Type B pancreatic cell (in vitro differentiated cells): Measurements from ENCODE around the gene IGHMBP2. TPM values are rescaled to one million over a fixed set of nuclear protein-coding genes. Genes with fewer than 3 reads are reported as not detected.
A peak's percentile ranks its signal among the peaks of the same experiment; 100 is the strongest.

Experiments used
- DNase-seq: peaks from one replicate; pipeline ENCODE4 v3.0.0; 2021; ENCODE audit warnings: mixed read lengths; ENCODE audit not compliant: unreplicated experiment; ENCODE audit errors: extremely low spot score
- H3K27ac Mint-ChIP-seq: 2 replicates; pipeline ENCODE4 v1.8.0; 2021; ENCODE audit warnings: mild to moderate bottlenecking, mixed read lengths
- H3K27me3 Mint-ChIP-seq: 2 replicates; pipeline ENCODE4 v1.8.0; 2021; ENCODE audit warnings: mixed read lengths
- H3K36me3 Mint-ChIP-seq: 2 replicates; pipeline ENCODE4 v1.8.0; 2021; ENCODE audit warnings: mixed read lengths
- H3K4me1 Mint-ChIP-seq: one replicate; pipeline ENCODE4 v1.8.0; 2021; ENCODE audit warnings: mixed read lengths; ENCODE audit not compliant: unreplicated experiment
- H3K4me3 Mint-ChIP-seq: 2 replicates; pipeline ENCODE4 v1.8.0; 2021; ENCODE audit warnings: mild to moderate bottlenecking, mixed read lengths
- H3K9me3 Mint-ChIP-seq: 2 replicates; pipeline ENCODE4 v1.8.0; 2021; ENCODE audit warnings: mixed read lengths
- CTCF ChIP-seq: fragments of 200-600 bp; sonication (generic); conservative IDR thresholded peaks from 2 replicates; pipeline ENCODE4 v1.5.0; 2021; ENCODE audit warnings: antibody characterized with exemption, mild to moderate bottlenecking
- total RNA-seq: library from RNA; stranded (reverse); gene quantifications from 2 replicates; pipeline ENCODE4 v1.2.1, GENCODE V29; 2021; ENCODE audit warnings: low replicate concordance

IGHMBP2 gene
- total RNA-seq, 1 donor from 2014 or later = 28.8 TPM

- no peak for DNase-seq
- Mint-ChIP-seq H3K36me3 (peaks cover 3% of the 10 kb centered on the region), H3K27ac (no peak overlapping the region), H3K9me3 (peaks cover 1% of the 10 kb centered on the region), H3K4me1 (peaks cover 34% of the 10 kb centered on the region), H3K27me3 (peaks cover 9% of the 10 kb centered on the region), H3K4me3 (peak overlapping the region; percentile 59)
- TF ChIP-seq CTCF = no peak
Measured at GRCh38 chr11:68868221-68868835, 35.4 kb upstream of the IGHMBP2 start.

GRCh38 chr11:68870470-68870869, 33.2 kb upstream of the IGHMBP2 start:
- no peak for TF ChIP-seq CTCF
- Mint-ChIP-seq H3K27ac (no peak overlapping the region), H3K4me1 (peaks cover 38% of the 10 kb centered on the region), H3K36me3 (no peaks in the 10 kb centered on the region), H3K4me3 (peak overlapping the region; percentile 89), H3K9me3 (no peaks in the 10 kb centered on the region), H3K27me3 (peaks cover 9% of the 10 kb centered on the region)
- DNase-seq = no peak

- H3K27me3 Mint-ChIP-seq = peaks cover 9% of the 10 kb centered on the region
- TF ChIP-seq CTCF = no peak
- peaks cover 38% of the 10 kb centered on the region for H3K4me1 Mint-ChIP-seq
- DNase-seq = no peak
- H3K36me3 Mint-ChIP-seq = no peaks in the 10 kb centered on the region
- H3K9me3 Mint-ChIP-seq = no peaks in the 10 kb centered on the region
- no peak overlapping the region for H3K27ac Mint-ChIP-seq
- H3K4me3 Mint-ChIP-seq = no peak overlapping the region
Measured at GRCh38 chr11:68872216-68873003, 31.3 kb upstream of the IGHMBP2 start.

GRCh38 chr11:68878022-68878421, 25.7 kb upstream of the IGHMBP2 start:
- DNase-seq = no peak
- Mint-ChIP-seq H3K4me1 (peaks cover 7% of the 10 kb centered on the region), H3K9me3 (no peaks in the 10 kb centered on the region), H3K4me3 (no peak overlapping the region), H3K27me3 (no peaks in the 10 kb centered on the region), H3K36me3 (no peaks in the 10 kb centered on the region), H3K27ac (no peak overlapping the region)
- TF ChIP-seq CTCF = no peak

GRCh38 chr11:68880851-68881250, 22.8 kb upstream of the IGHMBP2 start:
- TF ChIP-seq CTCF = no peak
- DNase-seq = no peak
- H3K27ac Mint-ChIP-seq = no peak overlapping the region
- no peak overlapping the region for H3K4me3 Mint-ChIP-seq
- H3K36me3 Mint-ChIP-seq = peaks cover 3% of the 10 kb centered on the region
- no peaks in the 10 kb centered on the region for H3K4me1 Mint-ChIP-seq
- H3K27me3 Mint-ChIP-seq = no peaks in the 10 kb centered on the region
- H3K9me3 Mint-ChIP-seq = no peaks in the 10 kb centered on the region
